Measurements from ENCODE around the gene SLC6A1.

DNA sequence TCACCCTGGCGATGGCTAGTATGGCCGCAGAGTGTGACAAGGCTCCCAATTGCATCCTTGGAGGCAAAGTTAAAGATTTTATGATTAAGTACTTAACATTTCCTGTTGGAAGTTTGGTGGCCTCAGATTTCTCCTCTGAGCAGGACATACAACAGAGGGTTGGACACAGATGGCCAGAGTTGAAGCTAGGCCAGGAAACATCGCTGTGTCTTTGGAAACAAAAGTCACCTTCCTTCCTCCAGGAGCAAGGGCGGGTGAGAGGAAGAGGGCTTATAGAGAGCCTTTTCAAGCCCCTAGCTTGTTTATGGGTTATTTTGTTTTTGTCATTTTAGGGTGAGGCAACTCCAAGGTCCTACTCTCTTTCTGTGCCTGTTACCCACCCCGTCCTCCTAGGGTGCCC is 24.2 kb downstream of the SLC6A1 start:
- TF ChIP-seq ZFX (CRISPR knock-in tag; IDR thresholded peaks at IDR 0.05; ENCODE audit: low read depth) (no peak), BRCA1 (CRISPR knock-in tag; IDR thresholded peaks at IDR 0.05) (no peak), POLR2A (IDR thresholded peaks at IDR 0.05; ENCODE audit: insufficient read depth in 1 of 2, low read depth in 2 of 2, low read length in 2 of 2) (no peak), MTF1 (CRISPR knock-in tag; IDR thresholded peaks at IDR 0.05) (no peak), RELA (CRISPR knock-in tag; IDR thresholded peaks at IDR 0.05) (no peak), ZSCAN29 (CRISPR knock-in tag; conservative IDR thresholded peaks at IDR 0.05) (no peak), HCFC1 (IDR thresholded peaks at IDR 0.05; ENCODE audit: low read depth, low read length) (no peak), TAF15 (IDR thresholded peaks at IDR 0.05; ENCODE audit: low read depth, low read length, poor library complexity, severe bottlenecking) (no peak)
- TF ChIP-seq, protein P1, sequence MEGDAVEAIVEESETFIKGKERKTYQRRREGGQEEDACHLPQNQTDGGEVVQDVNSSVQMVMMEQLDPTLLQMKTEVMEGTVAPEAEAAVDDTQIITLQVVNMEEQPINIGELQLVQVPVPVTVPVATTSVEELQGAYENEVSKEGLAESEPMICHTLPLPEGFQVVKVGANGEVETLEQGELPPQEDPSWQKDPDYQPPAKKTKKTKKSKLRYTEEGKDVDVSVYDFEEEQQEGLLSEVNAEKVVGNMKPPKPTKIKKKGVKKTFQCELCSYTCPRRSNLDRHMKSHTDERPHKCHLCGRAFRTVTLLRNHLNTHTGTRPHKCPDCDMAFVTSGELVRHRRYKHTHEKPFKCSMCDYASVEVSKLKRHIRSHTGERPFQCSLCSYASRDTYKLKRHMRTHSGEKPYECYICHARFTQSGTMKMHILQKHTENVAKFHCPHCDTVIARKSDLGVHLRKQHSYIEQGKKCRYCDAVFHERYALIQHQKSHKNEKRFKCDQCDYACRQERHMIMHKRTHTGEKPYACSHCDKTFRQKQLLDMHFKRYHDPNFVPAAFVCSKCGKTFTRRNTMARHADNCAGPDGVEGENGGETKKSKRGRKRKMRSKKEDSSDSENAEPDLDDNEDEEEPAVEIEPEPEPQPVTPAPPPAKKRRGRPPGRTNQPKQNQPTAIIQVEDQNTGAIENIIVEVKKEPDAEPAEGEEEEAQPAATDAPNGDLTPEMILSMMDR (CRISPR knock-in tag; IDR thresholded peaks at IDR 0.05) = no peak

Data from HepG2 (cell line).